ENCODE results near the gene AMBRA1. TPM values are rescaled to one million over a fixed set of nuclear protein-coding genes. Genes with fewer than 3 reads are reported as not detected.

The AMBRA1 gene, protein sequence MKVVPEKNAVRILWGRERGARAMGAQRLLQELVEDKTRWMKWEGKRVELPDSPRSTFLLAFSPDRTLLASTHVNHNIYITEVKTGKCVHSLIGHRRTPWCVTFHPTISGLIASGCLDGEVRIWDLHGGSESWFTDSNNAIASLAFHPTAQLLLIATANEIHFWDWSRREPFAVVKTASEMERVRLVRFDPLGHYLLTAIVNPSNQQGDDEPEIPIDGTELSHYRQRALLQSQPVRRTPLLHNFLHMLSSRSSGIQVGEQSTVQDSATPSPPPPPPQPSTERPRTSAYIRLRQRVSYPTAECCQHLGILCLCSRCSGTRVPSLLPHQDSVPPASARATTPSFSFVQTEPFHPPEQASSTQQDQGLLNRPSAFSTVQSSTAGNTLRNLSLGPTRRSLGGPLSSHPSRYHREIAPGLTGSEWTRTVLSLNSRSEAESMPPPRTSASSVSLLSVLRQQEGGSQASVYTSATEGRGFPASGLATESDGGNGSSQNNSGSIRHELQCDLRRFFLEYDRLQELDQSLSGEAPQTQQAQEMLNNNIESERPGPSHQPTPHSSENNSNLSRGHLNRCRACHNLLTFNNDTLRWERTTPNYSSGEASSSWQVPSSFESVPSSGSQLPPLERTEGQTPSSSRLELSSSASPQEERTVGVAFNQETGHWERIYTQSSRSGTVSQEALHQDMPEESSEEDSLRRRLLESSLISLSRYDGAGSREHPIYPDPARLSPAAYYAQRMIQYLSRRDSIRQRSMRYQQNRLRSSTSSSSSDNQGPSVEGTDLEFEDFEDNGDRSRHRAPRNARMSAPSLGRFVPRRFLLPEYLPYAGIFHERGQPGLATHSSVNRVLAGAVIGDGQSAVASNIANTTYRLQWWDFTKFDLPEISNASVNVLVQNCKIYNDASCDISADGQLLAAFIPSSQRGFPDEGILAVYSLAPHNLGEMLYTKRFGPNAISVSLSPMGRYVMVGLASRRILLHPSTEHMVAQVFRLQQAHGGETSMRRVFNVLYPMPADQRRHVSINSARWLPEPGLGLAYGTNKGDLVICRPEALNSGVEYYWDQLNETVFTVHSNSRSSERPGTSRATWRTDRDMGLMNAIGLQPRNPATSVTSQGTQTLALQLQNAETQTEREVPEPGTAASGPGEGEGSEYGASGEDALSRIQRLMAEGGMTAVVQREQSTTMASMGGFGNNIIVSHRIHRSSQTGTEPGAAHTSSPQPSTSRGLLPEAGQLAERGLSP (N-terminal part only)
- total RNA-seq (10 to 100 TPM; 47.3 to 52.2 TPM), total RNA-seq (85.1 to 85.8 reads per million in 2 donors)

DNA sequence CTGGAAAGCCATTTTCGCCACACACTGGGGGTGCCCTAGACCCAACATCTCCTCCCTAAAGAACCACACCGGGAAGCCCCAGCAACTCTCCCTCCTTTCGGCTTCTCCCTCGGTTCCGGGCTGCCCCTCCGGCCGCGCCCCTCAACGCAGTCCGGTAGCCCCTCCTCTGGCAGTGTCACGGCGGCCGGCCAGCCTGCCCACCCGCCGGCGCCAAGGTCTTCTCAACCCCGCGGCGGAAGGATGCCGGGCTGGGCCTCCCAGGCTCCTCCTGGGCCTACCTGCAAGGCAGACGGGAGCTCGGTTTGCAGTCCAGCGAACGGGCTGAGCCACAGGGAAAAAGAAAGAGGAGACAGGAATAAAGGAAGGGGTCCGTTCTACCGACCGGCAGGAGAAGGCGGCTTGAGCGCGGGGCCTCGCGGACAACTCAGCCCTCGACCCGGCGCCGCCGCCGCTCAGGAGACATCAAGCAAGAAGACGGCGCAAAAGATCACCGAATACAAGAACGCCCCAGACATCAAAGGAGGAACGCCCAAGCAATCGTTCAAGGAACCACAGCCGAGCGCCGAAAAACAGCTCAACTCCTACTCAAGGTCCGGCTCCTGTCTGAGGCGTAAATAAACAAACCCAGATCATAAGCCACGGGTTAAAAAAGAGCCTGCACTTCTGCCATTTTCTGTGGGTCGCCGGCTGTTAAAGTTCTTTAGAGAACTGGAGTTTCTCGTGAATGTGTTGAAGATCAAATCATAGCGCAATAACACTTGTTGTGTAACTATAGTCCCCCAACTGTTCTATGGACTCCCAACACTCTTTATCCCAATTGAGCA, at the start of gene AMBRA1:
Gene AMBRA1, minus strand, starts transcription at position 474 of the 824 bp plus-strand sequence. CDS start 45,643 bp downstream, outside the sequence.
- DNase-seq = peak; percentile 50 to 71 (median 60)
- peak within 1 kb of the TSS; percentile 95 for H3K27ac Mint-ChIP-seq
- no peaks in the 10 kb centered on the region for H3K27me3 Mint-ChIP-seq
- peaks cover 33% of the 10 kb centered on the region for H3K4me1 Mint-ChIP-seq
- ATAC-seq = peak; percentile 96
- H3K4me3 Mint-ChIP-seq = peak within 1 kb of the TSS; percentile 97
- no peaks in the 10 kb centered on the region for H3K9me3 ChIP-seq (ENCODE audit: control insufficient read depth, low read length, poor library complexity, severe bottlenecking)
- H3K36me3 Mint-ChIP-seq (ENCODE audit: low read depth) = peaks cover 6% of the 10 kb centered on the region

DNA sequence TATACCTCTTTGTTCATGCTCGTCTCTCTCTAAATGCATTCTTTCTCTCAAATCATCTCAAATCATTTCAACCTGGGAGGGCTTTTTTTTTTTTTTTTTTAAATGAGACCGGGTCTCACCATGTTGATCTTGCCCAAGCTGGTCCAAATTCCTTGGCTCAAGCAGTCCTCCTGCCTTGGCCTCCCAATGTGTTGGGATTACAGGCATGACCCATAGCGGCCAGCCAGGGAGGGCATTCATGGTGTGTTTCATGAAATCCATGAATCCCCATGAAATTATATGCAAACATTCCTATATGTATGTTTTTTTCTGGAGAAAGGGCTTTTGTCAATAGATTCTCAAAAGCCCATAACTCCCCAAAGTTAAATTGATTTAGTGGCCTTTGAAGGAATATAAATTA, 49.7 kb upstream of the AMBRA1 start:
- DNase-seq (no peak), ATAC-seq (no peak)
- H3K27ac Mint-ChIP-seq = peak overlapping the region; percentile 65
- no peak overlapping the region for H3K4me3 Mint-ChIP-seq
- peaks cover 12% of the 10 kb centered on the region for H3K4me1 Mint-ChIP-seq
- H3K36me3 Mint-ChIP-seq (ENCODE audit: low read depth) = peaks cover 6% of the 10 kb centered on the region
- no peaks in the 10 kb centered on the region for H3K27me3 Mint-ChIP-seq
- no peaks in the 10 kb centered on the region for H3K9me3 ChIP-seq (ENCODE audit: control insufficient read depth, low read length, poor library complexity, severe bottlenecking)

DNA sequence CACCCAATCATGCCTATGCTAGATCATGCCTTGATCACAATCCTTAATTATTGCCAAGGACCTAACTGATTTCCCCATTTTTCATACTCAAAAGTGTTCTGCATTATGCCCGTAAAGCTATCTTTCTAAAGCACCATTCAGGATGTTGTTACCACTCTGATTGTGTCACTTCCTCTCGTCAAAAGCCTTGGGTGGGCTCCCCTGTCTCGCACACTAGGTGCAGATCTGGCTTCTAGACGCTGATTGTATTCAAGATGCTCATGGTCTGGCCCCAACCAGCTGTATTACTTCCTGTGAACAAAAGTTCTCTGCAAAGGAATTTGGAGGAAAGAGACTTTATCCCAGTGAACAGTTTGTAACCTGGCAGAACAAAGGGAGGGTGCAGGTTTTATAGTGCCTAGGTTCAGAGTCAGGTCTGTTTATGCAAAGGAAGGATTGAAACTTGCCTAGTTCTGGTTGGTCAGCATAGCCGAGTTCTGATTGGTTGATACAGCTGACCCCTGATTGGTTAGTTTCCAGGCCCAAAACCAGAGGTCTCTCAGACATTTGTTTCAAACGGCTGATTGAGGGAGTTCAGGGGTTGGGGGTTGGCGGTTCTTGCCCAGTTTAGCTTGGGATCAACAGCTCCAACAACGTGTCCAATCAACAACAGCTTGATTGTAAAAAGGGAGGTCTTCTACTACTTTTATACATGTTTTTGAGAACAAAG, 49.0 kb upstream of the AMBRA1 start:
- Mint-ChIP-seq H3K27ac (peak overlapping the region; percentile 65), H3K36me3 (ENCODE audit: low read depth) (peaks cover 8% of the 10 kb centered on the region), H3K4me3 (no peak overlapping the region), H3K4me1 (peaks cover 14% of the 10 kb centered on the region), H3K27me3 (no peaks in the 10 kb centered on the region)
- H3K9me3 ChIP-seq (ENCODE audit: control insufficient read depth, low read length, poor library complexity, severe bottlenecking) = no peaks in the 10 kb centered on the region
- no peak for ATAC-seq
- no peak for DNase-seq

DNA sequence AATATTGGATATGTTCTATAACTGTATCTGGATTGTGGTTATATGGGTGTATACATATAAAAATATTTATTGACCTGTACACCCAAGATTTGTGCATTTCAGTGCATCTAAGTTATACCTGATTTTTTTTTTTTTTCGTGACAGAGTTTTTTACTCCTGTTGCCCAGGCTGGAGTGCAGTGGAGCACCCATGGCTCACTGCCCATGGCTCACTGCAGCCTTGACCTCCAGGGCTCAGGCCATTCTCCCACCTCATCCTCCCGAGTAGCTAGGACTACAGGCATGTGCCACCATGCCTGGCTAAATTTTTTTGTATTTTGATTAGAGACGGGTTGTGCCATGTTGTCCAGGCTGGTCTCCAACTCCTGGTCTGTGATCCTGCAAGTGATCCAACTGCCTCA, 47.8 kb upstream of the AMBRA1 start:
- H3K4me1 Mint-ChIP-seq = peaks cover 14% of the 10 kb centered on the region
- peak overlapping the region; percentile 49 for H3K27ac Mint-ChIP-seq
- no peak for DNase-seq
- peaks cover 8% of the 10 kb centered on the region for H3K36me3 Mint-ChIP-seq (ENCODE audit: low read depth)
- no peaks in the 10 kb centered on the region for H3K9me3 ChIP-seq (ENCODE audit: control insufficient read depth, low read length, poor library complexity, severe bottlenecking)
- H3K27me3 Mint-ChIP-seq = no peaks in the 10 kb centered on the region
- no peak overlapping the region for H3K4me3 Mint-ChIP-seq
- no peak for ATAC-seq

DNA sequence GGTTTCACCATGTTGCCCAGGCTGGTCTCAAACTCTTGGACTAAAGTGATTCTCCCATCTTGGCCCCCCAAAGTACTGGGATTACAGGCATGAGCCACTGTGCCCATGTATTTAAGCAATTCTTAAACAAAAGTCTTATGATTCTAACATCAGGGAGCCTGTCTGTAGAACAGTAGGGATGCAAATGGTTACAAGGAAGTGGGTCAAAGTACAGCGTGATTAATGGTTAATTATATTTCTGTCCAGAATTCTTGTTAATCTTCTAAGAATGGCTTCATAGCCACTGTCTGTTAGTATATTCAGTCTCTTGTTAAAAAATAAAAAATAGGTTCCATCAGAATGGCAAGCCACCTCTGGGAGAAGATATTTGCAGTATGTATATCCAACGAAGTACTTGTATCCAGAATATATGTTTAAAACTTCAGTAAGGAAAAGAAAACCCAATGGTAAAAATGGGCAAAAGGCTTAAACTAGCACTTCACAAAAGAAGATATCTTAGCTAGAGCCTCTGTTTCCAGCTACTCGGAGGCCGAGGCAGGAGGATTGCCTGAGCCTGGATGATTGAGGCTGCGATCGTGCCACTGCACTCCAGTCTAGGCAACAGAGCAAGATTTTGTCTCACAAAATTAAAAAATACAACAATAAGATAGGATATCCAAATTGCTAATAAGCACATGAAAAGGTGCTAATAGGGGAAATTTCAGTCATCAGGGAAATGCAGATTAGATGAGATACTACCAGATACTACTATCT, 46.4 kb upstream of the AMBRA1 start:
- no peaks in the 10 kb centered on the region for H3K9me3 ChIP-seq (ENCODE audit: control insufficient read depth, low read length, poor library complexity, severe bottlenecking)
- no peak overlapping the region for H3K27ac Mint-ChIP-seq
- ATAC-seq (no peak), DNase-seq (no peak)
- peaks cover 8% of the 10 kb centered on the region for H3K36me3 Mint-ChIP-seq (ENCODE audit: low read depth)
- no peak overlapping the region for H3K4me3 Mint-ChIP-seq
- H3K27me3 Mint-ChIP-seq = no peaks in the 10 kb centered on the region
- peaks cover 17% of the 10 kb centered on the region for H3K4me1 Mint-ChIP-seq

DNA sequence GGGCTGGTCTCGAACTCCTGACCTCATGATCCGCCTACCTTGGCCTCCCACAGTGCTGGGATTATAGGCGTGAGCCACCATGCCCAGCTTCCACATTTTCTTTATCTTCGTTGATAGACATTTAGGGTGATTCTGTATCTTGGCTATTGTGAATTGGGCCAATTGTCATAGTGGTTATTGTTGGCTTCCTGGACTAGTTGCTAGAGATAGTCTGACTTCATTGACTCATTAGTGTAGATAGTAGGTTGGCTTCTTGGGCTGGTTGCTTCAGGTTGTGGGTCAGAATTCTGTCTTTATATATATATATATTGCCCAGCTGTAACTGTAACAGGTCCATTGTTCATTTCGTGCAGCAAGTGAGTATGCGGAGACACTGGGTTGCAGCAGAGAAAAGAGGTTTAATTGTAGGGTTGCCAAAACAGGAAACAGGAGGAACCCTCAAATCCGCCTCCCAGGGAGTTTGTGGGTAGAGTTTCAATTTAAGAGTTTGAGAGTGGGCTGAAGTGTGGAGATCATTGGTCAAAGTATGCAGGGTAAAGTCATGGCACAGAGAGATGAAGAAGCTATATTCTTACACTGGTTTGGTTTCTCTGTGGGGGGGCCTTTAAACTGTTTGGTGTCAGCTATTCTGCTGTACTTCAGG, 45.5 kb upstream of the AMBRA1 start:
- H3K27ac Mint-ChIP-seq = no peak overlapping the region
- DNase-seq (no peak), ATAC-seq (no peak)
- H3K9me3 ChIP-seq (ENCODE audit: control insufficient read depth, low read length, poor library complexity, severe bottlenecking) = no peaks in the 10 kb centered on the region
- H3K36me3 Mint-ChIP-seq (ENCODE audit: low read depth) = peaks cover 8% of the 10 kb centered on the region
- H3K4me1 Mint-ChIP-seq = peaks cover 17% of the 10 kb centered on the region
- H3K27me3 Mint-ChIP-seq = no peaks in the 10 kb centered on the region
- no peak overlapping the region for H3K4me3 Mint-ChIP-seq

DNA sequence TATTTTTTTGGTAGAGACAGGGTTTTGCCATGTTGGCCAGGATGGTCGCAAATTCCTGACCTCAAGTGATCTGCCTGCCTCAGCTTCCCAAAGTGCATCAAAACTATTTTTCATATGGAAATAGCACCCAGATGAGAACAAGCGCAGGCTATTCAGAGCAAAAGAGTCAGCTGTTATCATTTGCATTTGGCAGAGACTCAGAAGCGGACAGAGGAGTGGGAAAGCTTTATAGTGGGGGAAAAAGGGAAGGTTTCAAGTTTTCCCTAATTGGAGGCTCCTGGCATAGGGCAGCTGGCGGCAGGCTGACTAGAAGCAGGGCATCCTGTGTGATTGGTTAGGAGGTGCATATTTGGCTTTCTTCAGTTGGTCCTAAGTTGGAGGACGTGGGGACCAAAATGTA, 43.7 kb upstream of the AMBRA1 start:
- no peak for ATAC-seq
- Mint-ChIP-seq H3K4me1 (peaks cover 17% of the 10 kb centered on the region), H3K4me3 (no peak overlapping the region), H3K27me3 (no peaks in the 10 kb centered on the region), H3K36me3 (ENCODE audit: low read depth) (peaks cover 7% of the 10 kb centered on the region), H3K27ac (no peak overlapping the region)
- no peak for DNase-seq
- H3K9me3 ChIP-seq (ENCODE audit: control insufficient read depth, low read length, poor library complexity, severe bottlenecking) = no peaks in the 10 kb centered on the region

DNA sequence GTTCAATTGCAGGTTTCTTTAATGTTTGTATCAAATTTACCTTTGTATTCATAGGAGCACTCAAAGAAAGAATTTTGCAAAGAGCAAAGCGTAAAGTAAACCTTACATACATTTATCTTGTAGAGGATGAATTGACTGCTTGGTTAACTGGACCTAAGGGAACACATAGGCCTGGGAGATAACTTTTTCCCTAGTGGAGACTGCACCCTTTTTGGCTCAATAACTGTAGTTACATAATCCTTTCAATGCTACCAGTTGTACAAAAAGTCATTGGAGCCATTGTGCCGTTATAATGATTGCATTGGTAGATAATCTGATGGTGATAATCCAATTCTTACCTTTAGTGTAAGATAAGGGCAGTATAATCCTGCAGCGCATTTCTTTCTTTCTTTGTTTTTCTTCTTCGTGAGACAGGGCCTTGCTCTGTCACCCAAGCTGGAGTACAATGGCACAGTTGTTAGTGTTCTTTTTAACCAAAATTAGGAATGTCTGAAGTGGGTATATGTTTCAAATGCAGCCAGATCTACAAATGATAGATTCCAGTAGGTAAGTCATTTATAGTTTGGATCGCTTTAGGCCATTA, 41.8 kb upstream of the AMBRA1 start:
- Mint-ChIP-seq H3K4me1 (peaks cover 15% of the 10 kb centered on the region), H3K27me3 (no peaks in the 10 kb centered on the region), H3K27ac (no peak overlapping the region), H3K4me3 (no peak overlapping the region), H3K36me3 (ENCODE audit: low read depth) (peaks cover 5% of the 10 kb centered on the region)
- ATAC-seq (no peak), DNase-seq (no peak)
- H3K9me3 ChIP-seq (ENCODE audit: control insufficient read depth, low read length, poor library complexity, severe bottlenecking) = no peaks in the 10 kb centered on the region

DNA sequence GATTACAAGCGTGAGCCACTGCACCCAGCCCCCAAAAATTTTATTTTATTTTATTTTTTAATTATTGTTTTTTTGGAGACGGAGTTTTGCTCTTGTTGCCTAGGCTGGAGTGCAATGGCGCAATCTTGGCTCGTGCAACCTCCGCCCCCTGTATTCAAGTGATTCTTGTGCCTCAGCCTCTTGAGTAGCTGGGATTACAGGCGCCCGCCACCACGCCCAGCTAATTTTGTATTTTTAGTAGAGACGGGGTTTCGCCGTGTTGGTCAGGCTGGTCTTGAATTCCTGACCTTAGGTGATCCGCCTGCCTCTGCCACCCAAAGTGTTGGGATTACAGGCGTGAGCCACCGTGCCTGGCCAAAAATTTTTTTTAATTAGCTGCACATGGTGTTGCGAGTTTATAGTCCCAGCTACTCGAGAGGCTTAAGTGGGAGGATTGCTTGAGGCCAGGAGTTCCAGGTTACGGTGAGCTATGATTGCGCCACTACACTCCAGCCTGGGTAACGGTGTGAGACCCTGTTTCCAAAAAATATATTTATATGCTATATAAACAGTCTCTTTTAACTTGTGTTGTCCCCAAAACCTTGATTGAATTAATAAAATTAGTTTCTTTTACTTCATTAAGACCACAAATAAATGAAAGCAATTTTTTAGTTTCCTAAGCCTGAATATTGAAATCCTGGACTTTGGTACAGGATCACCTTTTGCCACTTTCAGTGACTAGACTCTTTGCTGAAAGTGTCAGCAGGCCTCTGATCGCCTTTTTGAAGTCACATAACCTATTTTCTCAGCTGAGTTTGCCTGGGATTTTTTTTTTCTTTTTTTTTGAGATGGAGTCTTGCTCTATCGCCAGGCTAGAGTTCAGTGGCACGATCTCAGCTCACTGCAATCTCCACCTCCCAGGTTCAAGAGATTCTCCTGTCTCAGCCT, 39.7 kb upstream of the AMBRA1 start:
- Mint-ChIP-seq H3K4me1 (peaks cover 14% of the 10 kb centered on the region), H3K36me3 (ENCODE audit: low read depth) (peaks cover 5% of the 10 kb centered on the region), H3K27ac (no peak overlapping the region), H3K4me3 (no peak overlapping the region), H3K27me3 (no peaks in the 10 kb centered on the region)
- no peak for DNase-seq
- H3K9me3 ChIP-seq (ENCODE audit: control insufficient read depth, low read length, poor library complexity, severe bottlenecking) = no peaks in the 10 kb centered on the region
- no peak for ATAC-seq

DNA sequence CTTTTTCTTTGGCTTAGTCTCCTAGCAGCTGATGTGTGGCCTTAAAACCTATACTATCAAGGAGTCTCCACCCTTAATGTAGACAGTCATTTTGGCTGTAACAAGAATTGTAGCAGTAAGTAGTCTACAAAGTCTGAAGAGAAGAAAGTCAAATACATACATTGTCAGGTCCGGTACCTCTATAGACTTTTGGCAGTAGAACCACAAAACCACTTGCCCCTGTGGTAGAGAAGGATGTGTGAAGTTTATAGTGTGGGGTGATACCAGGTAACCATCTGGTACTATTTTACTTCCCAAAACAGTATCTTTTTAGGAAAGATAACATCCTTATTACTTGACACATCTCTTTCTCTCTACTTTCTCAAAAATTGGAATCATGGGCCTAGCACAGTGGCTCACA, 38.7 kb upstream of the AMBRA1 start:
- ATAC-seq = no peak
- Mint-ChIP-seq H3K27ac (no peak overlapping the region), H3K4me1 (peaks cover 12% of the 10 kb centered on the region), H3K36me3 (ENCODE audit: low read depth) (peaks cover 2% of the 10 kb centered on the region), H3K4me3 (no peak overlapping the region), H3K27me3 (no peaks in the 10 kb centered on the region)
- no peaks in the 10 kb centered on the region for H3K9me3 ChIP-seq (ENCODE audit: control insufficient read depth, low read length, poor library complexity, severe bottlenecking)
- DNase-seq = no peak
